Cerebellar nuclear complex (tissue), 1 donor: ENCODE measurements around the gene ATP10A.

ENCODE experiments used
- DNase-seq, 2 experiments: peaks; one replicate each; lab custom pipeline; 2025; lab: John Stamatoyannopoulos, UW

The ATP10A gene

DNA sequence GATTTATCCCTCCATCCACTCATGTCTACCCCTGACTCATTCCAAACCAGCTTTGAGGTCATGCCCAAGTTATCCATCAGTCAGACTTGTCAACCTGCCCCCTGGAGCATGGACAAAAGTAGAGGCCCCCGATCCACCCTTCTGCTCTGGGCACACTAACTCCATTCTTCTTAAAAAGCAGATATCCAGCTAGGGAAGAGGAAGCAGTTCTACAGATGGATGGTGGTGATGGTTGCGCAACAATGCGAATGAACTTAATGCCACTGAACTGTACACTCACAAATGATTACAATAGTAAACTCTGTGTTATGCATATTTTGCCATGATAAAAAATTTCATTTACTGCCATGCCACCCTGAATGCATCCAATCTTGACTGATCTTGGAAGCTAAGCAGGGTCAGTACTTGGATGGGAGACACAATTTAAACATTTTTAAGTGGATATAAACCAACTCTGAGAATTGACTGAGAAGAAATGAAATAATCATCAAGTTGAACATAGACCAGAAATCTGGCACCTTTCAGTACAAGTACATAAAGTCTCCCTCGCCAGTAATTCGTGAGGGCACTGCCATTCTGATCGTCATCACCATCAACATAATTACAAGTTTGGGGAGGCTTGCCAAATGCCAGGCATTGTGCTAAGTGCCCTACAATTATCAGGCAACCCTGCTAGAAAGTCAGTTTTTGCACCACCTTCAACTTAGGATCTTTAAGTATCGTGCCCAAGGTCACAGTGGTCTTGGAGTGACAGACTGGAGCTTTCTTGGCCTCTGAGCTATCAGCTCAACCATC lies 124.8 kb downstream of the ATP10A start:
- DNase-seq, result no peak

DNA sequence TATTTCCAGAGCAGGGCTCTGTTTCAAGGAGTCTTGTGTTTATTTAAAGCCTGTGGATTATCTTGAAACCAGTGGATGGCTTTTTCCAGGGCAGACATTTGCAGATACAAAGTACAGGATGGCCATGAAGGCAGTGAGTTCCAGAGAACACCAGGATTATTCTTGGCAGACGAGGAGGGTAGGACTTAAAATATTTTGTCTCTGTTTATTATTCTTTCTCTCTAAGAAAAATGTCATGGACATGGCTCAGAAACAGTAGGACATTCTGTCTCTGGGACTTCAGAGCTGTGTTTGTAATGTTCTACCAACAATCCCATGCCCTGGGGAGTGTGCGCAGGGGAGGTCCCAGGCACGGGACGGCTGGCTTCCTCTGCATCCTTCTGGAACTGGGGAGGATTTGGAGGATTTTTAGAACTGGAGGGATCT lies 125.9 kb downstream of the ATP10A start:
- DNase-seq, result no peak

DNA sequence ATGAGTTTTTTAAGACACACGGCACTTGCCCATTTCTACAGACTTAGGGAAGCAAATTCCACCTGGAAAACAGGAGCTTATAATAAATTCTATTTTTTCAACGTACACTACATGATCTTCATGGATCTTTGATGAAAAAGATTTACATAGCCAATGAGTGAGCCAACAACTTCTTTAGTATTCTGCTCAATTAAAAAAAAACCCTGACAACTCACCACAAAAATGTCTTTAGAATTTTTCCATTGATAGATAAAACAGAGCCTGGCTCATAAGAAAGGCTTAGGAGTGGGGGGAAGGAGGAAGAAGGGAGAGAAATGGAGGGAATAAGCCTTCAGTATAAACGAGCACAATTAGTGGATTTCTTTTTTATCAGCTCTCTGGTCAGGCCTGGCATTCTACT lies 126.7 kb downstream of the ATP10A start:
- no peak for DNase-seq

DNA sequence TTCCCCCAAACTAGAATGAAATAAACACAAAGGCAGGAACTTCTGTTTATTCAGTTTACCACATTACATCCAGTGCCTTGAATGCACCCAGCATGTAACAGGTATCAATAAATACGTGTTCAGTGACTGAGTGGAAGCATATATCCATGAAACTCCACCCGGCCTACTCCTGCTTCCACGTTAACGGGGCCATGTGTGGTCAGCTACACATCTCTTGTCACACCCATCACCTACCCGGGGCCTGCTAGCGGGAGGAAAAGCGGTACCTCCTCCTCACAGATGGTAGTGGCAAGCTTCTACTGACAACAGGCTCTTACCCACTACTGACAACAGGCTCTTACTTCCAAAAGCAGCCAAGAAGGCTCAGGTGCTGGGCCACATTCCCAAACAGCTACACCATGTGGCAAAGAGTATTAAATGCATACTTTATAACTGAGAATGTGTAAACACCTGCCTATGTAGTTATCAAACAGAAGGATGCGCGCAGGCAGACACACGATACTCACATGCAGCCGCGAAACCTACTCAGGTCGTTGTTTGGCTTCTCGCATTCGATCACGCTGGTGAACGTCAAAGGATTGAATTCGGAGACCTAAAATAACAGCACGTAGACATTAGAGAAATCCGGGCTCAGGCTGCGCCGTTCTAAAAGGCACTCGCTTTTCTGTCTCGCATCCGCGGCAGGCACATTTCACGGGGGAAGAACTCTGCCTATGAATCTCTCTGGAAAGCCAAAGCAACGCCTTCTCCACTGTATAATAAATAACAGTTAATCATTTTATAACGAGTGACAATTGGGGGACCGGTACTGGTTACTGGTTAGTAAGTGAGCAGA lies 127.4 kb downstream of the ATP10A start:
- DNase-seq, result no peak

DNA sequence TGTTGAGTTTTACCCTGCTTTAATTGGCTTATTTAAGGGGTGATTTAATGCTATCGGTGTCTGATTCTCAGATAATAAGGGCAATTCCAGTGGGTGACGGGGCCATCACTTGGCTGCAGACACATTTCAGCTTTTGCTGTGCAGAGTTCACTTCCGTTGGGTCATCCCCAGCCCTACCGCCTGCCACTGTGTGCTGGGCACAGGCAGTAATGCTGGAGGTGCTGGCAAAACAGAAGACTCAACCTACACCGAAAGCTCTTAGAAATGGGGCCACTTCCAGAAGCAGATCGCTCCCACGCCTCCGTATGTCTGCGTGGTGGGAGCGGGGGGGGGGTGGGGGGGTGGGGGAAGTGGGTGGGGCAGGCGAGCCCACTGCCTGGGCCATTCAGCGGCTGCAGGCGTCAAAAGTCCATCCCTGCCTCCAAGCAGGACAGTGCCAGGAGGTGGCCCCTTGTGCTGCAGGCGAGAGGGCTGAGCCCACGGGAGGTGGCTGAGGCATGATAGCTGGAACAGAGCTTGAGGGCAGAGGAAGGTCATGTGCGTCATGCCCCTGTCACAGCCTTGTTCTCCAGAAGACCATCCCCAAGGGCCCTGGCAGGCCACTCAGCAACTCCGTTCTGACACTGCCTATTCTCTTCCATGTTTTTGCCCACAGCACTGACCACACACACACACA lies 128.3 kb downstream of the ATP10A start:
- DNase-seq, result no peak

DNA sequence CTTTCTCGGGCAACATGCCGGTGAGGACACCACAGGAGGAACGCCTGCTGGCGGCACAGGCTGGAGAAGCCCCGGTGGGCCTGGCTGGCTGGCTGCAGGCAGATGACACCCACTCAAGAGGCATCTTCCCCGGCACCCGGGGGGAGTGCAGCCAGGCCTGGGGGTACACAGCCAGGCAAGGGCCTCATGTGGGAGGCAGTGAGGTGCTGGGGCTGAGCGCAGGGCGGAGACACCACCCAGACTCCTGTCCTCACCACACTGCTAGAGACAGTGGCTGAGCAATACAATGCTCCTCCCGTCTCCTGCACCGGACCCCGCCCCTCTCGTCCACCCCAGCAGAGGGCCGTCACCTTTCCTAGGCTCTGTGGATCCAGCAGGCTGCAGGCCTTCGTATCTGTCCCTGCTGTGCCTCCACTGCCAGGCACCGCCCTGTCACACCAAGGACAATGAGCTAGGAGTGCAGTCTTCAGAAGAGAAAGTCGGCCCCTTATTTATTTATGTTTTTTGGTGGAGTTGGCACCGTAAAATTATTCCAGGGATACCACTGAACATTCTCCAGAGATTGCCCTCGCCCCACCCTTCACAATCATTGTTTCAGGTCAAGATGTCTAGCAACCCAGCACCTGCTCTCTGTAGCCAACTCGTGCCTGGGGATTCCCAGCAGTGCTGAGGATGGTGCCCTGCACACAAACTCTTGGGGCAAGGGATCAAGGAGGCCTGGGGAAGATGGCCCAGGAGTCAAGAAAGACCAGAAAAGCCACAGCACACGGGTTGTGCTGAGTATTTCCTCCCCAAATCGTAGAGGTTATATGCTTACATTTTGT lies 129.1 kb downstream of the ATP10A start:
- DNase-seq, result no peak

DNA sequence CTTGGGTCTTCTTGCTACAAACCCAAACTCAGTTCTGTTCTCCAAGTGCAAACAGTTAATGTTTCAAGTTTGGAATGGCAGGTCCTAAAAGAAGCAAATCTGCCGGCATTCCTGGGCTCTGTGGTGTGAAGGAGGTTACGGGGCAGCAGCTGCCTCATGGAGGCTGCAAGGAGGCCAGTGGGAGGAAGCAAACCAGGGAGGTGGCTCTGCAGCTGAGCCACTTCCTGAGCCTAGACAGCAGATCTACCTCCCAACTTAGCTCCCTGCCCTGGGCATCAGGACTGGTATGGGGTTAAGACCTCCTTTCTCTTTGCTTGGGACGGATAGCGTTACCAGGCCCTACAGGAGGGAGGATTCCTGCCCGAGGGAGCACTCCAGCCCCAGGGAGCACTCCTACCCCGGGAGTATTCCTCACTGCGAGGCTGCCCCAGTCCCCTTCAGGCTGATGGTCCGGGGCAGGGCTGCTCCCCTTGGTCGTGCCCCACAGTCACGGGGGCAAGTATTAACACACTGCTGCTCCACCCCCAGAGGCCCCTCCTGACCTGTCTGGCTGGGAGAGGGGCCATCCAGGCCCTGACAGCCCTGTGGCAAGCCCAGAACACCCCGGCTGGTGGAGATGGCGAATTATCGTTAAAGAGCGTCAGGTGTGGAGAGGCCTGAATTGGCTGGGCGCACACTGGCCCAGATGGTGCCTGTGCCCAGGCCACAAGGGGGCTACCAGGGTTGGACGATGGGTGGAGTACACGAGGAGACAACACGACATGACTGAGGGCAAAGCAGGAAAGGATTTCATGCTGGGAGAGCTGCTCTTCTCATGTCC lies 129.9 kb downstream of the ATP10A start:
- no peak for DNase-seq

DNA sequence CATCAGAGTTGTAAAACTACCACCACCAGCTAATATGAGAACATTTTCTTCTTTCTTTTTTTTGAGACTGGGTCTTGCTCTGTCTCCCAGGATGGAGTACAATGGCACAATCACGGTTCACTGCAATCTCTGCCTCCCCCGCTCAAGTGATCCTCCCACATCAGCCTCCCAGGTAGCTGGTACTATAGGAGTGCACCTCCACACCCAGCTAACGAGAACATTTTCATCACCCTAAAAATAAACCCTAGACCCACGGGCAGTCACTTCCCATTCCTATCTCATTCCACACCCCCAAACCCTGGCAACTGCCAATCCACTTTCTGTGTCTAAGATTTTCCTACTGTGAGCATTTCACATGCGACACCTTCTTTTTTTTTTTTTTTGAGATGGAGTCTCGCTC lies 130.9 kb downstream of the ATP10A start:
- no peak for DNase-seq

DNA sequence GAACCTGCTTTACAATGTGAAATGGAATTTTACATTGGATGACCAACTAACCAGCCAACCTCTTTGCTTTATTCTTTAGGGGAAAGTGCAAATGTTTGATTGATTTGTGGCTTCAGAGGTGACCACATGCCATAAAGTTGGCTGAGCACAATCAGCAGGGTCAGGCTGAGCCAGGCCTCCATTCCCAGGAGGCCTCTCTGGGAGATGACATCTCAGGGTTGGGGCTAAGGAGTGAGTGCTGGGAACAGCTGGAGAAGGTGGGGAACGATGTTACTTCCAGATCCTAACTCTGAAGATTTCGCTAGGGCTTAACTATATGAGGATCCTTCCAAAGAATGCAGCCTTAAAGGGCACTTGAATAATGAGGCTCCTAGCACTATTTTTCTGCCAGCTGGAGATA lies 131.7 kb downstream of the ATP10A start:
- no peak for DNase-seq

DNA sequence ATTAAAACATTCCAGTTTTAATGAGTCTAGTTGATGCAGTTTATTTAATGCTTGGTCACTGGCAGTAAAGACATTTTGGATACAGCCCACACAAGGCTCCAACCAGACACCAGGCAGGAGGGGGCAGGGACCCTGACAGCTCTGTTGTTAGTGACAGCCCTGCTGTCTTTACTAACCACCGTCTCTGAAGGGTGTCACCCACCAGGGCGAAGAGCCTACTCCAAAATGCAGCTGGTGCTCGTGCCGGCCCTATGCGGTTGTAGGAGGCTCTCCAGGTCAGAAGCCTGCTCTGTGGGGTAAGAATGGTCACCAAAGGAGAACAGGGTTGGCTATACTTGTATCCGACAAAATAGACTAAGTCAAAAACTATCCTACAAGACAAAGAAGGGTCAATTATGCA lies 132.2 kb downstream of the ATP10A start:
- no peak for DNase-seq

DNA sequence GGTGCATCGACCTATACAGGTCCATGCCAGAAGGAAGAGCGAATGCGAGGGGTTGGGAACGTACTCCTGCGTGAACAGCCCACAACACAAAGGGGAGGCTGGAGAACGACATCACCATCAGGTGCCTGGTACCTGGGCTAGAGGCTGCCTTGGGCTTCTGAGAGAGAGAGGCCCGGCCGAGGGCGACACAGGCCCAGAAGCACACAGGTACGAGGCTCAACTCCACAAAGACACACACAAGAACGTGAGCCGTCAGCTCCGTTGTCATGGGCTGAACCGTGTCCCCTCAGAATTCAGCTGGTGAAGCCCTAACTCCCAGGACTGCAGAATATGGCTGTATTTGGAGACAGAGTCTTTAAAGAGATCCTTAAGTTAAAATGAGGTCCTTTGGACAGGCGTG lies 134.3 kb downstream of the ATP10A start:
- no peak for DNase-seq

DNA sequence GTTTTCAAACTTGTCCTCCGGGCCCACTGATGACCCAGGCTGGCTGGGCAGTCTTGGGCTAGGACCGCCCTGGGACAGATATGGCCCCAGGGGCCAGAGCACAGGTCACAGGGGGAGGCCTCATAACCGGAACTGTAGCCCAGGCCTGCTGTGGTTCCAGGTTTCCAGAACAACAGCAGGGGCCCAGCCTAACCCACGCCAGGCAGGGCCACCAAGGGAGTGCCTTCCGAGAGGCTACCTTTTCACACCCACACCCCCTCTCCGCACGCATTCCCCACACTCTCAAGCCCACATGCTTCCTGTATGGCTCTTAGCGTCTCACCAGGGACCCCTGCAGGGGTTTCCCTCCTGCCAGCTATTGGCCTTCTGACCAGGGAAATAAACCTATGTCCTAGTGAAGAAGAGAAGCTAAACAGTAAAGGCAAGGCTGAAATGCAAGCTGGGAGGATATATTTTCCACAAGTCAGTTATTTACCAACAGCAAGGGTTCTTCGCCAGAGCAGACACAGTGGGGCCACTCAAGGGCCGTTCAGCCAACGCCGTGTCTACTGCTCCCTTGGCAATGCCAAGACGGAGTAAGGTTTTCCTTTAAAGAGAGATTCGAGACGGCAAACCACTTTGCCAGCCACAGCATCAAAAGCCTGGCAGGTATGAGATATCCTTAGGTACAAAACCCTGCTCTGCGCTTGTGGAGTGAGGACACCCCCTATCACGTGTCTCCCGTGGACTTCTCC lies 135.1 kb downstream of the ATP10A start:
- no peak for DNase-seq

DNA sequence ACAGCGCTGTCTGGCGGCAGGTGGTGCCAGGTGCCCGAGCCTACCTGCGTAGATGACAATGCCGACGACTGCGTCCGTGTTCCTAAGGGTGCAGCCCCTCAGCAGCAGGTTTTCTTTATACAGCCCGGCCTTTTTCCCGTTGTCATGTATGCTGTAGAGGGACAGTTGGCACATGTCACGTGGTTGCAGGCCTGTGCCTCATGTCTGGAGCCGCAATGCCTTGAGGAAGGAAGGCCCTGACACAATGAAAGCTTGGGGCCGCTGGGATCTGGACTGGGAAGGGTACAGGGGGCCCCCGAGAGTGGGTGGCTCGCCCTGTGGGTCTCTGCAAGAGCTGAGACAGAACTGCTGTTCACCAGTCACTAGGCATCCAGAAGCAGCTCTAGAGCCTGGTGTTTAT lies 136.0 kb downstream of the ATP10A start:
- DNase-seq, result no peak

DNA sequence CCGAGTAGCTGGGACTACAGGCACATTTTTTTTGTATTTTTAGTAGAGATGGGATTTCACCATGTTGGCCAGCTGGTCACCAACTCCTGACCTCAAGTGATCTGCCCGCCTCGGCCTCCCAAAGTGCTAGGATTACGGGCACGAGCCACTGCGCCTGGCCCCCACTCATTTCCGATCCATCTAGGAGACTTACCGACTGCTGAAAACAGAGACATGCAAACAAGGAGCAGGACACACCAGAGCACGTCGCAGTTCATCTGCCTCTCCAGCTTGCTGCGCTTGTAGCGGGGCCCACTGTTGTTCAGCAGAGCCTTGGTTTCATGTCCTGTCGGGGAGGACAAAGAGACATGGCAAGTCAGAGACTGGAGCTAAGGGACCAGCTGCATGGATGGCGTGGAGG lies 137.4 kb downstream of the ATP10A start:
- DNase-seq, result no peak

DNA sequence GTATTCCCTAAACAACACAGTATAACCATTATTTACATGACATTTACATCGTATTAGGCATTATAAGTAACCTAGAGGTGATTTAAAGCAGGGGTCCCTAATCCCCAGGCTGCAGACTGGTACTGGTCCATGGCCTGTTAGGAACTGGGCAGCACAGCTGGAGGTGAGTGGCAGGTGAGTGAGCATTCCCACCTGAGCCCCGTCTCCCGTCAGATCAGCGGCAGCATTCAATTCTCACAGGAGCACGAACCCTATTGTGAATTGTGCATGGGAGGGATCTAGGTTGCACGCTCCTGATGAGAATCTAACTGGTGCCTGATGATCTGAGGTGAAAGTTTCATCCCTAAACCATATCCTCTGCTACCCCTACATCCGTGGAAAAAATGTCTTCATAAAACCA lies 138.2 kb downstream of the ATP10A start:
- DNase-seq, result no peak

DNA sequence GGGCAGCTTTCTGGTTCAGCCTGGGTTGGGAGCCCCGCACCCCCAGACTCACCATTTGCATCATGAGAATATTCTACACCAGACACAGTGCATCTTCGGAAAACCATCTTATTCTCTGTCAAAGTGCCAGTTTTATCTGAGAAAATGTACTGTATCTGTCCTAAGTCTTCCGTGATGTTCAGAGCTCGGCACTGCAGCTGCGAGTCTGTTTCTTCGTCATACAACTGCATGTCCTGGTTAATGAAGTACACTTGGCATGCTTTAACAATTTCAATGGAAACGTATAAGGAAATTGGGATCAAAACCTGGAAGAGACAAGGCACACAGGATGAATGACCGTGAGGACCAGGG lies 141.5 kb downstream of the ATP10A start:
- DNase-seq, result no peak

DNA sequence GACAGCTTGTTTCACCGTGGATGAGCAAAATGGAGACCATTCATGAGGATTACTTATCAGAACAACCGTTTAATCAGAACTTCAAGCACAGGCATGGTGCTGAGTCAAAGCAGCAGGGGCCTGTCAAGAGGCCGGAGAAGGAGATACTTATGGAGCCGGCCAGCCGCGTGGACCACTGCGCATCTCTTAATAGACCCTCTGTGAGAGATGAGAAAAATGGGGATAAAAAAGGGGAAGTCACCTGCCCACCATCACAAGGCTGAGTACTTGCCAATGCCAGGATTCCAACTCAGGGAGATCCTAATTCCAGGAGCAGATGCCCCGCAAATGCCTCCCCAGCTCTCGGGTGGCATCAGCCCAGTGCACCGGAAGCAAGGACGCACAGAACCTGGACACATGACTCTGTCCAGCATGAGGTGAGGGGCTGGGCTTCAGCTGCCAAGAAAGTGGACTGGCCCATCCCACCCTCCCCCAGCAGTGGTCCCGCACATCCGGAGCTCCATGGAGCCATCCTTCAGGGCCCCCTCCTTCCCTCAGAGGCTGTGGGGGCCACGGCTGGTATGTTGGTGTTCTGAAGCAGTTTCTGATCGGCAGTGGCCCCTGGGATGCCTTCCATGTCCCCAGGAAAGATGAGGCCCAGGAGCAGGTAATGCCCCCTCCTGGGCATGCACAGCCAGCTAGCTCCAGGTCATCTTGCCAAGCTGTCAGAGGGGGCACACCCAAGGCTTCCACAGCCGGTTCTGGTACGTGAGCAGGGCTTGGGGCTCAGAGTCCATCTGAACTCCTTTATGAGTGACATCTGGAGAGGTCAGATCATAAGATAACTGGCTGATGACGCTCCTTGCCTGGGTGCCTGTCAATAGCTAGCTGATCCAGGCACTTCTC lies 143.8 kb downstream of the ATP10A start:
- no peak for DNase-seq

DNA sequence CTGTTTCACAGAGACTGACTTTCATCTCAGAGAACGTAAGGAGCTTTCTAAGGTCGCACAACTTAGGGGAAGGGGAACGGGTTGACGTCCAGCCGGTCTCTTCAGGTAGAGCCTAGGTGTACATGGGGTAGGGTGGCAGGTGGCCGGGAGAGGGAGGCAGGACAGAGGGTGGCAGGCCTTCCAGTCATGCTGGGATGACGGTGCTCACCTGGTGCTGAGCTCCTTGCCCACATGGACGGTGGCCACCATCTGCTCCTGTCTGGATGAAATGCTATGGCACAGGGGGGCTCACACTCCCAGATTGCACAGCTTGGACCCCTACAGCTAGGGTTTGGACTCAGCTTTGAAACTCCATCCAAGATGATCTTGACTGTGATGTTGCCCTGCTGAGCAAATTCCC lies 144.5 kb downstream of the ATP10A start:
- DNase-seq, result peak in 1 of 2 experiments; percentile 25

DNA sequence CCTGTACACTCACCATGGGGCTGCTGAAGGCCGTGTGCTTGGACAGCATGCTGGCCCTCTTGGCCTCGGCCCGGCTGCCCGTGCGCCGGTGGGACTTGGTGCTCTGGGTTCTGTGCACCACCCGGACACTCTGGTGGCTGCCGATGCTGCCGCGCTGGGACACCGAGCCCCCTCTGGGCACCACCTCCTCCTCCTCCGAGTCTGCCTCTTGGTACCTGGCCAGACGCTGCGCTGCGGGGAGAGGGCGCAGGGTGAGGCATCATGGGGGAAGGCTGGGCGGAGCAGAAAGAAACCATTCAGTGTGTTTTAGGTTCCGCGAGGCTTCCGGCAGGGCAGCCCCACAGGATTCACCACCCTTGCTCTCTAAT lies 145.0 kb downstream of the ATP10A start:
- no peak for DNase-seq
